Upper lobe of left lung (tissue), 4 donors: ENCODE measurements around the gene REV3L.

Experiments used
- CTCF ChIP-seq, 6 experiments: fragments of 450-650 bp in 4 of 6; fragments of 200-600 bp in 2 of 6; sonication (generic) in 2 of 6; IDR thresholded peaks; one replicate each; pipeline ENCODE4 v1.5.1; 2016 to 2019; ENCODE audit warnings: antibody characterized with exemption in 6 of 6
- EP300 ChIP-seq, 4 donors: sonication (generic); formaldehyde crosslinking; IDR thresholded peaks; one replicate each; pipeline ENCODE4 v1.5.1; 2017; ENCODE audit warnings: antibody characterized with exemption in 4 of 4, control low read depth in 2 of 4
- POLR2A ChIP-seq, 4 donors: fragments of 450-650 bp; IDR thresholded peaks; one replicate each; pipeline ENCODE4 v1.5.1; 2016 to 2017; ENCODE audit warnings: antibody characterized with exemption in 4 of 4, mild to moderate bottlenecking in 2 of 4

GRCh38 chr6:111524735-111525134 is 41.7 kb upstream of the REV3L start:
- TF ChIP-seq POLR2A (IDR thresholded peaks at IDR 0.05) (no peak), EP300 (IDR thresholded peaks at IDR 0.05) (no peak), CTCF (IDR thresholded peaks at IDR 0.05) (no peak)
